22Rv1 (cell line): Measurements from ENCODE around the gene PPP3CA.

Experiments used
- ZFX ChIP-seq: fragments of 450-650 bp; IDR thresholded peaks from 2 replicates; pipeline ENCODE4 v1.6.1; 2017; ENCODE audit warnings: antibody characterized with exemption, borderline replicate concordance
- TF ChIP-seq, protein P1 (sequence below): fragments of 450-650 bp; IDR thresholded peaks from 2 replicates; pipeline ENCODE4 v1.5.1; 2017; ENCODE audit warnings: mild to moderate bottlenecking

DNA sequence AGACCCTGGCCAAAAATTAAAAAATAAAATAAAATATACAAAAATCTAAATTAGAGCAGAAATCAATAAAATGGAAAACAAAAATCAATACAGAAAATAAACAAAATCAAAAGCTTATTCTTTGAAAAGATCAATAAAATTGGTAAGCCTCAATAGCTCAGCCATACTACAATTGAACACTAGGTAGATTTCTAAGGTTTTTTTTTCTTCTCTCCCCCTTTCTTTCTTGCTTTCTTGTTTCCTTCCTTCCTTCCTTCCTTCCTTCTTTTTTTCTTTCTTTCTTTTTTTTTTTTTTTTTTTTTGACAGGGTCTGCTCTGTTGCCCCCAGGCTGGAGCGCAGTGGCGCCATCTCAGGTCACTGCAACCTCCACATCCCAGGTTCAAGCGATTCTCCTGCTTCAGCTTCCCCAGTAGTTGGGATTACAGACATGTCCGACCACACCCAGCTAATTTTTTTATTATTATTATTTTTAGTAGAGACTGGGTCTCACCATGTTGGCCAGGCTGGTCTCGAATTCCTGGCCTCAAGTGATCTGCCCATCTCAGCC is 23.4 kb upstream of the PPP3CA start:
- TF ChIP-seq, protein P1, sequence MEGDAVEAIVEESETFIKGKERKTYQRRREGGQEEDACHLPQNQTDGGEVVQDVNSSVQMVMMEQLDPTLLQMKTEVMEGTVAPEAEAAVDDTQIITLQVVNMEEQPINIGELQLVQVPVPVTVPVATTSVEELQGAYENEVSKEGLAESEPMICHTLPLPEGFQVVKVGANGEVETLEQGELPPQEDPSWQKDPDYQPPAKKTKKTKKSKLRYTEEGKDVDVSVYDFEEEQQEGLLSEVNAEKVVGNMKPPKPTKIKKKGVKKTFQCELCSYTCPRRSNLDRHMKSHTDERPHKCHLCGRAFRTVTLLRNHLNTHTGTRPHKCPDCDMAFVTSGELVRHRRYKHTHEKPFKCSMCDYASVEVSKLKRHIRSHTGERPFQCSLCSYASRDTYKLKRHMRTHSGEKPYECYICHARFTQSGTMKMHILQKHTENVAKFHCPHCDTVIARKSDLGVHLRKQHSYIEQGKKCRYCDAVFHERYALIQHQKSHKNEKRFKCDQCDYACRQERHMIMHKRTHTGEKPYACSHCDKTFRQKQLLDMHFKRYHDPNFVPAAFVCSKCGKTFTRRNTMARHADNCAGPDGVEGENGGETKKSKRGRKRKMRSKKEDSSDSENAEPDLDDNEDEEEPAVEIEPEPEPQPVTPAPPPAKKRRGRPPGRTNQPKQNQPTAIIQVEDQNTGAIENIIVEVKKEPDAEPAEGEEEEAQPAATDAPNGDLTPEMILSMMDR = peak; percentile 29
- no peak for TF ChIP-seq ZFX
